Heart left ventricle (tissue), 13 donors: ENCODE measurements around the gene KCNJ9.

Experiments
- POLR2A ChIP-seq, 2 donors: fragments of 450-650 bp; IDR thresholded peaks; one replicate each; pipeline ENCODE4 v1.6.1; 2017; ENCODE audit warnings: antibody characterized with exemption in 2 of 2, mild to moderate bottlenecking in 2 of 2, moderate library complexity in 2 of 2
- TF ChIP-seq, protein P1 (sequence below), 12 donors: fragments of 200-600 bp; sonication (generic) in 4 of 12; IDR thresholded peaks; one replicate each; pipeline versions ENCODE4 v1.5.0 to v1.8.0; 2018 to 2022; ENCODE audit warnings: antibody characterized with exemption in 12 of 12, mild to moderate bottlenecking in 5 of 12
- donor health status: ischemic (EF 13 %, LVEDD 7.1; RV severe dilation, severe dysfunction).
- donor health status: DM: no; HTN: yes; CAD: no.
- donor health status: DM: no; HTN: no; CAD: no.
- donor health status: ischemic (EF 25% LVEDD 6.9; RV normal size, moderate dysfunction).
- donor health status: ischemic (EF 25% LVEDD 5.7; RV mildly dilated, moderate dysfunction).
- donor health status: ischemic (EF 35%, LVEDD 5.7; RV mildly dilated, moderate dysfunction).
- donor health status: nonischemic (EF 11% LVEDD 7.7; RV severe dilation, severe dysfunction).
- donor health status: DM: yes; HTN: yes; CAD: no.
- donor health status: PGD.
- donor health status: ischemic (EF 29% LVEDD 5.4; RV normal size, mild dysfunction).
- donor health status: nonischemic (EF 23%, LVEDD 6.1; RV moderate dilation, normal function).

DNA sequence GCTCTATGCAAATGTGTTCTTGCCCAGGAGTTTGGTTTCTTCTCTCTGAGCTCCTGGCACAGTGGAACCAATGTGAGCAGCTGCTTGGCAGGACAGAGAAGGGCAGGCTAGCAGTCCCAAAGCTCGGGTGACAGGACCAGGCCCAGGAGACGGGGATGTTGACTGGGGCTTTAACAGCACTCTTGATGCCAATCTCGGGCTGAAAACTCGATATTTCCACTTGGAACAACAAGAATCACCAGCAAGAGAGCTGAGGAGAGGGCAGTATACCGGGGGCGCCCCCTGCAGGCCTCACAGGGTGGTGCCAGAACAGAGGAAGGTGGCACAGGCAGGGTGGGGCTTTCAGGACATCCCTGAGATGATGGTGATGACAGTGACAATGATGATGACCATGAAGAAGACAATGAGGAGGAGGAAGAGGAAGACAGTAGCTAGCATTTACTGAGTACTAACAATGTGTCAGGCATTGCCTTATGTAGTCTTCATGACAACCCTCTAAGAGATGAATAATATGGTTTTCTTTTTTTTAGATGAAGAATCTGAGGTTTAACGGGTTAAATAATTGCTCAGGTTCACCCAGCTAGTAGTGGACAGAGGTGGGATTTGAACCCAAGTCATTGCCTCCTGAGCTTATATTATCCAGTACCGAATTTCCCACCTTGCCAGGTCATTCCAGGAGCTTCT lies 2.7 kb upstream of the KCNJ9 start:
- TF ChIP-seq, protein P1, sequence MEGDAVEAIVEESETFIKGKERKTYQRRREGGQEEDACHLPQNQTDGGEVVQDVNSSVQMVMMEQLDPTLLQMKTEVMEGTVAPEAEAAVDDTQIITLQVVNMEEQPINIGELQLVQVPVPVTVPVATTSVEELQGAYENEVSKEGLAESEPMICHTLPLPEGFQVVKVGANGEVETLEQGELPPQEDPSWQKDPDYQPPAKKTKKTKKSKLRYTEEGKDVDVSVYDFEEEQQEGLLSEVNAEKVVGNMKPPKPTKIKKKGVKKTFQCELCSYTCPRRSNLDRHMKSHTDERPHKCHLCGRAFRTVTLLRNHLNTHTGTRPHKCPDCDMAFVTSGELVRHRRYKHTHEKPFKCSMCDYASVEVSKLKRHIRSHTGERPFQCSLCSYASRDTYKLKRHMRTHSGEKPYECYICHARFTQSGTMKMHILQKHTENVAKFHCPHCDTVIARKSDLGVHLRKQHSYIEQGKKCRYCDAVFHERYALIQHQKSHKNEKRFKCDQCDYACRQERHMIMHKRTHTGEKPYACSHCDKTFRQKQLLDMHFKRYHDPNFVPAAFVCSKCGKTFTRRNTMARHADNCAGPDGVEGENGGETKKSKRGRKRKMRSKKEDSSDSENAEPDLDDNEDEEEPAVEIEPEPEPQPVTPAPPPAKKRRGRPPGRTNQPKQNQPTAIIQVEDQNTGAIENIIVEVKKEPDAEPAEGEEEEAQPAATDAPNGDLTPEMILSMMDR (IDR thresholded peaks at IDR 0.05) = peak; percentile 36 to 86 (median 57)
- TF ChIP-seq POLR2A (IDR thresholded peaks at IDR 0.05) = no peak
